ENCODE data around the gene EPN2. TPM values are rescaled to one million over a fixed set of nuclear protein-coding genes. Genes with fewer than 3 reads are reported as not detected.
A peak's percentile ranks its signal among the peaks of the same experiment; 100 is the strongest.

The EPN2 gene
- polyA plus RNA-seq, 6 donors from 2014 or later: 9.8 to 35.0 (median 28.9) TPM

GRCh38 chr17:19306160-19307111 is 69.3 kb downstream of the EPN2 start:
- peak overlapping the region; percentile 22 to 89 (median 76) for H3K4me3 Mint-ChIP-seq
- peak; percentile 82 to 84 for ATAC-seq (ENCODE audit: low read depth in 2 of 2)
- H3K27me3 Mint-ChIP-seq: peaks cover 0 to 18% (median 6%) of the 10 kb centered on the region in 3 donors
- peak; percentile 90 for DNase-seq
- no peaks in the 10 kb centered on the region for H3K9me3 Mint-ChIP-seq
- H3K27ac Mint-ChIP-seq: peak overlapping the region; percentile 90 to 99 (median 98)
- H3K36me3 Mint-ChIP-seq: no peaks in the 10 kb centered on the region
- H3K4me1 Mint-ChIP-seq: peaks cover 48 to 76% (median 66%) of the 10 kb centered on the region in 3 donors

GRCh38 chr17:19307521-19307920 is 70.4 kb downstream of the EPN2 start:
- peaks cover 0 to 4% of the 10 kb centered on the region in 2 donors for H3K36me3 Mint-ChIP-seq
- no peaks in the 10 kb centered on the region for H3K9me3 Mint-ChIP-seq
- DNase-seq (no peak), ATAC-seq (ENCODE audit: low read depth in 2 of 2) (no peak)
- peak overlapping the region in 4 of 8 donors; percentile 29 to 47 (median 40) for H3K4me3 Mint-ChIP-seq
- H3K27ac Mint-ChIP-seq: peak overlapping the region; percentile 83 to 99 (median 93)
- H3K4me1 Mint-ChIP-seq: peaks cover 44 to 67% (median 55%) of the 10 kb centered on the region in 3 donors
- H3K27me3 Mint-ChIP-seq: peaks cover 0 to 22% (median 14%) of the 10 kb centered on the region in 3 donors

- ATAC-seq (ENCODE audit: low read depth in 2 of 2): no peak
- Mint-ChIP-seq H3K4me3 (peak overlapping the region in 2 of 8 donors; percentile 29 to 39), H3K27me3 (peaks cover 0 to 19% (median 15%) of the 10 kb centered on the region in 3 donors), H3K4me1 (peaks cover 35 to 58% (median 46%) of the 10 kb centered on the region in 3 donors), H3K9me3 (no peaks in the 10 kb centered on the region), H3K36me3 (peaks cover 2 to 6% of the 10 kb centered on the region in 2 donors), H3K27ac (peak overlapping the region in 4 of 6 donors; percentile 59 to 99 (median 86))
- DNase-seq: no peak
These were observed 71.2 kb downstream of the EPN2 start for GRCh38 chr17:19308398-19308797.

GRCh38 chr17:19309701-19310100 is 72.5 kb downstream of the EPN2 start:
- Mint-ChIP-seq H3K36me3 (peaks cover 11 to 15% of the 10 kb centered on the region in 2 donors), H3K4me3 (no peak overlapping the region), H3K4me1 (peaks cover 29 to 45% (median 36%) of the 10 kb centered on the region in 3 donors), H3K9me3 (no peaks in the 10 kb centered on the region), H3K27me3 (peaks cover 9 to 27% (median 16%) of the 10 kb centered on the region in 3 donors), H3K27ac (peak overlapping the region in 2 of 6 donors; percentile 27 to 69)
- ATAC-seq (ENCODE audit: low read depth in 2 of 2) (no peak), DNase-seq (no peak)

- H3K36me3 Mint-ChIP-seq: peaks cover 15 to 16% of the 10 kb centered on the region in 2 donors
- H3K4me1 Mint-ChIP-seq: peaks cover 27 to 40% (median 31%) of the 10 kb centered on the region in 3 donors
- no peak overlapping the region for H3K4me3 Mint-ChIP-seq
- no peak overlapping the region for H3K27ac Mint-ChIP-seq
- peaks cover 9 to 27% (median 18%) of the 10 kb centered on the region in 3 donors for H3K27me3 Mint-ChIP-seq
- H3K9me3 Mint-ChIP-seq: no peaks in the 10 kb centered on the region
- ATAC-seq (ENCODE audit: low read depth in 2 of 2) (no peak), DNase-seq (no peak)
These were observed 73.0 kb downstream of the EPN2 start for GRCh38 chr17:19310151-19310550.

- no peak for ATAC-seq (ENCODE audit: low read depth in 2 of 2)
- no peak overlapping the region for H3K4me3 Mint-ChIP-seq
- DNase-seq: no peak
- H3K27ac Mint-ChIP-seq: no peak overlapping the region
- H3K9me3 Mint-ChIP-seq: no peaks in the 10 kb centered on the region
- H3K36me3 Mint-ChIP-seq: peaks cover 15 to 17% of the 10 kb centered on the region in 2 donors
- H3K4me1 Mint-ChIP-seq: peaks cover 18 to 32% (median 22%) of the 10 kb centered on the region in 3 donors
- peaks cover 9 to 32% (median 18%) of the 10 kb centered on the region in 3 donors for H3K27me3 Mint-ChIP-seq
These were observed 73.8 kb downstream of the EPN2 start for GRCh38 chr17:19311016-19311415.

GRCh38 chr17:19311421-19312215 is 74.5 kb downstream of the EPN2 start:
- no peak for ATAC-seq (ENCODE audit: low read depth in 2 of 2)
- Mint-ChIP-seq H3K27ac (peak overlapping the region in 1 of 6 donors; percentile 21), H3K27me3 (peaks cover 9 to 32% (median 17%) of the 10 kb centered on the region in 3 donors), H3K36me3 (peaks cover 15 to 20% of the 10 kb centered on the region in 2 donors), H3K9me3 (no peaks in the 10 kb centered on the region), H3K4me3 (no peak overlapping the region), H3K4me1 (peaks cover 12 to 26% (median 16%) of the 10 kb centered on the region in 3 donors)
- no peak for DNase-seq

- no peak overlapping the region for H3K4me3 Mint-ChIP-seq
- ATAC-seq (ENCODE audit: low read depth in 2 of 2): no peak
- peaks cover 9 to 32% (median 17%) of the 10 kb centered on the region in 3 donors for H3K27me3 Mint-ChIP-seq
- peaks cover 15 to 20% of the 10 kb centered on the region in 2 donors for H3K36me3 Mint-ChIP-seq
- H3K9me3 Mint-ChIP-seq: no peaks in the 10 kb centered on the region
- DNase-seq: no peak
- peak overlapping the region in 2 of 6 donors; percentile 34 to 47 for H3K27ac Mint-ChIP-seq
- H3K4me1 Mint-ChIP-seq: peaks cover 9 to 26% (median 12%) of the 10 kb centered on the region in 3 donors
These were observed 75.2 kb downstream of the EPN2 start for GRCh38 chr17:19312406-19312805.

- DNase-seq: no peak
- Mint-ChIP-seq H3K27ac (peak overlapping the region in 2 of 6 donors; percentile 19 to 60), H3K4me3 (no peak overlapping the region), H3K4me1 (peaks cover 4 to 20% (median 4%) of the 10 kb centered on the region in 3 donors), H3K36me3 (peaks cover 15 to 20% of the 10 kb centered on the region in 2 donors), H3K27me3 (peaks cover 9 to 32% (median 17%) of the 10 kb centered on the region in 3 donors), H3K9me3 (no peaks in the 10 kb centered on the region)
- ATAC-seq (ENCODE audit: low read depth in 2 of 2): no peak
These were observed 76.0 kb downstream of the EPN2 start for GRCh38 chr17:19313066-19313745.

- Mint-ChIP-seq H3K36me3 (peaks cover 15 to 20% of the 10 kb centered on the region in 2 donors), H3K4me3 (peak overlapping the region in 2 of 8 donors; percentile 23 to 58), H3K27me3 (peaks cover 9 to 37% (median 21%) of the 10 kb centered on the region in 3 donors), H3K4me1 (peaks cover 0 to 16% (median 0%) of the 10 kb centered on the region in 3 donors), H3K27ac (peak overlapping the region in 2 of 6 donors; percentile 60 to 88), H3K9me3 (no peaks in the 10 kb centered on the region)
- no peak for DNase-seq
- no peak for ATAC-seq (ENCODE audit: low read depth in 2 of 2)
These were observed 76.8 kb downstream of the EPN2 start for GRCh38 chr17:19313746-19314651.

- Mint-ChIP-seq H3K36me3 (peaks cover 15 to 20% of the 10 kb centered on the region in 2 donors), H3K27me3 (peaks cover 9 to 32% (median 21%) of the 10 kb centered on the region in 3 donors), H3K4me3 (no peak overlapping the region), H3K9me3 (no peaks in the 10 kb centered on the region), H3K27ac (peak overlapping the region in 1 of 6 donors; percentile 41), H3K4me1 (peaks cover 0 to 8% (median 0%) of the 10 kb centered on the region in 3 donors)
- ATAC-seq (ENCODE audit: low read depth in 2 of 2): no peak
- DNase-seq: no peak
These were observed 77.9 kb downstream of the EPN2 start for GRCh38 chr17:19315104-19315503.
